SW480 (cell line): ENCODE results near the gene C13orf46.

ENCODE experiments used
- DNase-seq: peaks from one replicate; pipeline ENCODE4 v3.0.0-alpha.2; 2016; ENCODE audit warnings: low spot score

Gene C13orf46

DNA sequence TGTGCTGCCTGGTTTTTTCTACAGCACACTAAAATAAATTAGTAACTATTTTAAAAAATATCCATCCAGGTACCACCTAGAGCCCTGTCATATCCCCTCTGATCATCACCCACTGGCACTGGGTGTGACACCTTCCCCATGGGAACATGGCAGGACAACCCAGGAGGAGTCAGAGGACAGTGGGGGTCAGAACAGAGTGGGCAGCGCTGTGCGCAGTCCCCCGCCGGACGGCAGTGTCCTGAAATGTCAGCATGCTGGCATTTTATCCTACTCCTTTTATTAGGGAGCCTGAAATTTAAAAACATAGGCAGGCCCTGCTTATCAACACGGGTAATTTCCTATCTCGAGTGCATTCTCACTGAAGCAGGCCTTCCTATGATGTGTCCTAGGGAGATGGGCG, 67.9 kb downstream of the C13orf46 start:
- no peak for DNase-seq

DNA sequence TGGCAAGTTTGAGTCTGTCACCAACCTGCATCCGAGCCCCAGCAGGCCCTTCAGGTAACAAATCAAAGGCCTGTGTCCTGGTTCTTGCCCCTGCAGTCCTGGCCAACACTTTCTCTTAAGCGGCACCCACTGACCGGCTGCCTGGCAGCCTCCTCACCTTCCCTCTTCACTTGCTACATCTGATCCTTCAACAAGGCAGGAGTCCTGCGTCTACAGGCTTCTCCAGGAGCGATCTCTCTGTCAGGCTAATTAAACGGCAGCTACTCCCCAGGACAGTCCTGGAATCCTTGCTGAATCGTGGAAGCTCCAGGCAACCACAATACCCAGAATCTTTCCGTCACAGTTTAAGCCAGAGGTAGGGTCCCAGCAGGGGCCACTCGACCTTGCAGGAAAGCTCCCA, 68.9 kb downstream of the C13orf46 start:
- no peak for DNase-seq

DNA sequence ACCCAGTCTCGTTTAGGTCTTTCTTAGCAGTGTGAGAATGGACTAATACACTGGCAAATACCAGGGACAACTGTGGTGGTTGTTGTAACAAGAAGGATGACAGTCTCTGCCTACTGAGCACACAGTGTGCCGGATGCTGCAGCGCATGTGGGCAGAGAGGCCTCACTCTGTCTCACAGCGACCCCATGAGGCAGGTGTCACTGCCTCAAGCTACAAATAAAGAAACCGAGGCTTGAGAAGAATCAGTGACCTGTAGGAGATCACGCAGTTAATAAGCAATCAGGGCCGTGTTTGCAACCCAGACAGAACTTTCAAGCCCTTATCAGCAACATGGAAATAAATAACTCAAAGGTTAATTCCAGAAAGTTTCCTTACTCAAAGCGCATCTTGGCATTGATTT, 69.5 kb downstream of the C13orf46 start:
- peak; percentile 21 for DNase-seq

DNA sequence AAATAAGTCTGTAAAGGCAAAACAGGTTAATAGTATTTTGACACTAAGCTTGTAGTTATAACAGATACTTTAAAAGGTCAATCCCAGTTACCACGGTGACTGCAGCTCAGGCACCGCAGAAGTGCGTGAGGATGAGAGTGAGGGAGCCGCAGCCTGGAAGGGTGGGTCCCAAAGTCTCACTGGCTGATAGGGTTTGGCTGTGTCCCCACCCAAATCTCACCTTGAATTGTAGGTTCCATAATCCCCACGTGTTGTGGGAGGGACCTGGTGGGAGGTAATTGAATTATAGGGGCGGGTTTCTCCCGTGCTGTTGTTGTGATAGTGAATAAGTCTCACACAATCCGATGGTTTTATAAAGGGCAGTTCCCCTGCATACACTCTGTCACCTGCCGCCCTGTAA, 70.0 kb downstream of the C13orf46 start:
- no peak for DNase-seq
